HL-60 (cell line): ENCODE results near the gene GNG12.

Source experiments
- DNase-seq, 2 experiments: peaks; one replicate each; pipeline ENCODE4 v3.0.0-alpha.2; 2010 to 2020; ENCODE audit warnings: low read depth in 1 of 2, low spot score in 1 of 2
- H3K27ac ChIP-seq: fragments of 250-450 bp; sonication (Bioruptor Pico); replicated peaks from 2 replicates; pipeline ENCODE4 v1.5.1; 2020; ENCODE audit warnings: mild to moderate bottlenecking, moderate library complexity
- H3K27me3 ChIP-seq: fragments of 250-450 bp; sonication (Bioruptor Pico); 2 replicates; pipeline ENCODE4 v1.5.1; 2021; ENCODE audit warnings: mild to moderate bottlenecking, moderate library complexity; ENCODE audit not compliant: insufficient read depth, poor library complexity, severe bottlenecking
- H3K4me3 ChIP-seq: replicated peaks from 2 replicates; pipeline ENCODE4 v1.5.1; 2011; ENCODE audit warnings: mild to moderate bottlenecking, control low read depth, low read length; ENCODE audit not compliant: insufficient read depth
- CTCF ChIP-seq: IDR thresholded peaks from one replicate; pipeline ENCODE4 v1.5.1; 2011; ENCODE audit warnings: low read length, control low read depth, inconsistent platforms; ENCODE audit not compliant: insufficient read depth
- GABPA ChIP-seq: IDR thresholded peaks from 2 replicates; pipeline ENCODE4 v1.6.1; 2012; ENCODE audit warnings: low read depth
- POLR2AphosphoS5 ChIP-seq: IDR thresholded peaks from 2 replicates; pipeline ENCODE4 v1.6.1; 2012; ENCODE audit warnings: low read depth
- REST ChIP-seq: IDR thresholded peaks from 2 replicates; pipeline ENCODE4 v1.6.1; 2012; ENCODE audit warnings: low read depth; ENCODE audit not compliant: insufficient replicate concordance
- SPI1 ChIP-seq: IDR thresholded peaks from 2 replicates; pipeline ENCODE4 v1.6.1; 2012; ENCODE audit warnings: low read depth, mild to moderate bottlenecking, borderline replicate concordance

The GNG12 gene

GRCh38 chr1:67807282-67807681, 26.0 kb downstream of the GNG12 start:
- TF ChIP-seq REST (no peak), GABPA (no peak), POLR2AphosphoS5 (no peak), CTCF (no peak), SPI1 (no peak)
- H3K27ac ChIP-seq: no peak overlapping the region
- H3K27me3 ChIP-seq: no peaks in the 10 kb centered on the region
- DNase-seq: no peak
- H3K4me3 ChIP-seq: no peak overlapping the region

GRCh38 chr1:67804710-67805109, 28.6 kb downstream of the GNG12 start:
- TF ChIP-seq SPI1: no peak
- TF ChIP-seq CTCF: no peak
- TF ChIP-seq REST: no peak
- no peak for TF ChIP-seq GABPA
- H3K4me3 ChIP-seq: no peak overlapping the region
- no peak for DNase-seq
- H3K27ac ChIP-seq: no peak overlapping the region
- H3K27me3 ChIP-seq: no peaks in the 10 kb centered on the region

GRCh38 chr1:67803380-67804279, 29.6 kb downstream of the GNG12 start:
- Histone ChIP-seq H3K4me3 (no peak overlapping the region), H3K27me3 (no peaks in the 10 kb centered on the region), H3K27ac (no peak overlapping the region)
- TF ChIP-seq REST (no peak), CTCF (no peak), POLR2AphosphoS5 (no peak), SPI1 (no peak), GABPA (no peak)
- no peak for DNase-seq
